K562 (cell line): Measurements from ENCODE around the gene ERBB3. TPM values are rescaled to one million over a fixed set of nuclear protein-coding genes. Genes with fewer than 3 reads are reported as not detected.
A peak's percentile ranks its signal among the peaks of the same experiment; 100 is the strongest.

Source experiments
- FOXM1 ChIP-seq, 2 experiments: fragments of 450-650 bp in 1 of 2; sonication (generic) in 1 of 2; formaldehyde crosslinking in 1 of 2; IDR thresholded peaks; 2 replicates each; pipeline versions ENCODE4 v1.6.1 to v1.9.0; 2017 to 2022; ENCODE audit warnings: low read depth in 2 of 2, mild to moderate bottlenecking in 2 of 2, missing genetic modification reagents in 1 of 2, moderate library complexity in 1 of 2
- GTF2E2 ChIP-seq: fragments of 200-800 bp; sonication (Bioruptor generic); IDR thresholded peaks from 2 replicates; pipeline ENCODE4 v1.6.1; 2016; ENCODE audit warnings: missing genetic modification characterization, missing compliant biosample characterization
- HDAC8 ChIP-seq: fragments of 450-650 bp; IDR thresholded peaks from 2 replicates; pipeline ENCODE4 v1.6.1; 2016; ENCODE audit warnings: mild to moderate bottlenecking, missing genetic modification characterization, moderate library complexity, missing compliant biosample characterization
- KLF1 ChIP-seq: fragments of 450-650 bp; IDR thresholded peaks from 2 replicates; pipeline ENCODE4 v1.6.1; 2016; ENCODE audit warnings: missing genetic modification characterization, missing compliant biosample characterization
- MEIS2 ChIP-seq: fragments of 450-650 bp; IDR thresholded peaks from 2 replicates; pipeline ENCODE4 v1.6.1; 2014; ENCODE audit warnings: mild to moderate bottlenecking; ENCODE audit not compliant: partially characterized antibody
- RBBP5 ChIP-seq: fragments of 200-600 bp; sonication (generic); IDR thresholded peaks from 2 replicates; pipeline ENCODE4 v1.6.1; 2012; ENCODE audit warnings: borderline replicate concordance, mild to moderate bottlenecking, low read length, control low read depth, inconsistent platforms; ENCODE audit not compliant: insufficient read depth, poor library complexity, severe bottlenecking
- RHOXF2B ChIP-seq: fragments of 250-450 bp; sonication (Bioruptor Pico); conservative IDR thresholded peaks from 2 replicates; pipeline ENCODE4 v1.5.1; 2021
- SOX6 ChIP-seq: fragments of 450-650 bp; IDR thresholded peaks from 2 replicates; pipeline ENCODE4 v1.6.1; 2014; ENCODE audit warnings: mild to moderate bottlenecking
- SP1 ChIP-seq: sonication (generic); formaldehyde crosslinking; IDR thresholded peaks from 2 replicates; pipeline ENCODE4 v1.8.1; 2022; ENCODE audit warnings: mild to moderate bottlenecking, missing genetic modification reagents
- ZNF143 ChIP-seq: sonication (generic); formaldehyde crosslinking; IDR thresholded peaks from 2 replicates; pipeline ENCODE4 v1.9.0; 2022; ENCODE audit warnings: mild to moderate bottlenecking, missing genetic modification reagents
- ZNF282 ChIP-seq: sonication (generic); formaldehyde crosslinking; IDR thresholded peaks from 2 replicates; pipeline ENCODE4 v1.8.1; 2023; ENCODE audit warnings: missing genetic modification reagents
- ZNF77 ChIP-seq: fragments of 250-450 bp; sonication (Bioruptor Pico); IDR thresholded peaks from 2 replicates; pipeline ENCODE4 v1.5.0; 2020
- polyA plus RNA-seq, 8 experiments: library from polyadenylated mRNA; depleted of rRNA in 4 of 8; stranded (reverse) in 5 of 8; unstranded in 3 of 8; fragments of >200 nt; fragmentation: Nextera tagmentation in 2 of 8; fragmentation: Illumina TruSeq in 1 of 8; extraction: Ambion mirVana in 2 of 8; extraction: Trizol in 1 of 8; gene quantifications; 2 replicates each; pipeline versions ENCODE4 v1.2.1 to v1.2.3, GENCODE V29; 2011 to 2014; ENCODE audit warnings: inconsistent platforms in 1 of 8, missing spikeins in 1 of 8
- total RNA-seq, 7 experiments: library from RNA; depleted of rRNA in 6 of 7; stranded (reverse); fragments of >200 nt in 6 of 7; fragmentation: Illumina TruSeq in 2 of 7; extraction: Trizol in 2 of 7; gene quantifications; 2 replicates each; pipeline versions ENCODE4 v1.2.1 to v1.2.3, GENCODE V29; 2011 to 2021; ENCODE audit warnings: low replicate concordance in 1 of 7
- TF ChIP-seq, protein P1 (sequence below): fragments of 250-450 bp; sonication (Bioruptor Pico); IDR thresholded peaks from 2 replicates; pipeline ENCODE4 v1.4.0; 2020; ENCODE audit warnings: mild to moderate bottlenecking, moderate library complexity, borderline replicate concordance
- TF ChIP-seq, protein P2 (sequence below): fragments of 450-650 bp; IDR thresholded peaks from 2 replicates; pipeline ENCODE4 v1.6.1; 2017; ENCODE audit warnings: antibody characterized with exemption, mild to moderate bottlenecking
- TF ChIP-seq, protein P3 (sequence below): sonication (generic); formaldehyde crosslinking; IDR thresholded peaks from 2 replicates; pipeline ENCODE4 v1.8.1; 2023; ENCODE audit warnings: mild to moderate bottlenecking, missing genetic modification reagents

The ERBB3 gene
- total and polyA plus RNA-seq, 9 of the 15 experiments (the other 6 are each of a cell fraction or from before 2014, with no cell fraction given): 1.5 to 5.4 (median 3.8) TPM

DNA sequence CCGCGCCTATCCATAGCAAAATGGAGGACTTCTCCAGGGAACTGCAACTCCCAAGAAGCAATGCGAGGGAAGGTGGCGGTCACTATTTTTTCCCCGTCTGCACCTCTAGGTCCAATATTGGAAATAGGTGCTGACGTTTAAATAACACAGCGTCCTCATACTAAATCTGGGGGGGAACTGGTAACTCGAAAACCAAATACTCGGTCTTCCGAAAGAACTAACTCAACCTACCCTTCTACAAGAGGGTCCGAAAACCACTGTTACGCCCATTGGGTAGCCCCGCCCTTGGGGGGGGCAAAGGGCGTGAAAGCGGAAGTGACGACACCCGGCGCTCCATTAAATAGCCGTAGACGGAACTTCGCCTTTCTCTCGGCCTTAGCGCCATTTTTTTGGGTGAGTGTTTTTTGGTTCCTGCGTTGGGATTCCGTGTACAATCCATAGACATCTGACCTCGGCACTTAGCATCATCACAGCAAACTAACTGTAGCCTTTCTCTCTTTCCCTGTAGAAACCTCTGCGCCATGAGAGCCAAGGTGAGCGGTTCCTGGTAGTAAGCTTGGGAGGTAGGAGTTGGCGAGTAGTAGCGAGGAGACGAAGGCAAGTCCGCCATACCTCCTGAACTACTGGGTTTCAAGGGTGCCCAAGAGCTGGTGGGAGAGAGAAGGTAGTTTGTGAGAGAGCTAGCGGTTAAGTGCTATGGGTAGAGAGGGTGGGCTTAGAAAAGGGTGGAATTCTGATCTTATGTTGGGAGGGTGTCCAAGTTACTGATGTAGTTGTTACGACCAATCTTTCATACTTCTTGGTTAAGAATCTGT, 36.5 kb downstream of the ERBB3 start, which contains the start of gene RPL41 (continued):
- TF ChIP-seq, protein P1, sequence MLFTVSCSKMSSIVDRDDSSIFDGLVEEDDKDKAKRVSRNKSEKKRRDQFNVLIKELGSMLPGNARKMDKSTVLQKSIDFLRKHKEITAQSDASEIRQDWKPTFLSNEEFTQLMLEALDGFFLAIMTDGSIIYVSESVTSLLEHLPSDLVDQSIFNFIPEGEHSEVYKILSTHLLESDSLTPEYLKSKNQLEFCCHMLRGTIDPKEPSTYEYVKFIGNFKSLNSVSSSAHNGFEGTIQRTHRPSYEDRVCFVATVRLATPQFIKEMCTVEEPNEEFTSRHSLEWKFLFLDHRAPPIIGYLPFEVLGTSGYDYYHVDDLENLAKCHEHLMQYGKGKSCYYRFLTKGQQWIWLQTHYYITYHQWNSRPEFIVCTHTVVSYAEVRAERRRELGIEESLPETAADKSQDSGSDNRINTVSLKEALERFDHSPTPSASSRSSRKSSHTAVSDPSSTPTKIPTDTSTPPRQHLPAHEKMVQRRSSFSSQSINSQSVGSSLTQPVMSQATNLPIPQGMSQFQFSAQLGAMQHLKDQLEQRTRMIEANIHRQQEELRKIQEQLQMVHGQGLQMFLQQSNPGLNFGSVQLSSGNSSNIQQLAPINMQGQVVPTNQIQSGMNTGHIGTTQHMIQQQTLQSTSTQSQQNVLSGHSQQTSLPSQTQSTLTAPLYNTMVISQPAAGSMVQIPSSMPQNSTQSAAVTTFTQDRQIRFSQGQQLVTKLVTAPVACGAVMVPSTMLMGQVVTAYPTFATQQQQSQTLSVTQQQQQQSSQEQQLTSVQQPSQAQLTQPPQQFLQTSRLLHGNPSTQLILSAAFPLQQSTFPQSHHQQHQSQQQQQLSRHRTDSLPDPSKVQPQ (CRISPR knock-in tag): no peak
- TF ChIP-seq ZNF143 (CRISPR knock-in tag): peak; percentile 90
- TF ChIP-seq ZNF282: peak; percentile 36; the same call in 1 of the 2 replicates
- TF ChIP-seq GTF2E2 (tag): peak; percentile 98
- peak; percentile 10 for TF ChIP-seq MEIS2
- peak; percentile 34; the same call in 1 of the 2 replicates for TF ChIP-seq FOXM1 (IDR thresholded peaks at IDR 0.05; ENCODE audit: low read depth)
- TF ChIP-seq FOXM1 (CRISPR knock-in tag; IDR thresholded peaks at IDR 0.05; ENCODE audit: low read depth): no peak
- peak; percentile 98 for TF ChIP-seq RBBP5
- TF ChIP-seq SOX6: peak; percentile 63
- peak; percentile 94 for TF ChIP-seq SP1
- TF ChIP-seq RHOXF2B: 0 out of 2 replicates have a peak, but pooled peaks have one; percentile 10
- TF ChIP-seq HDAC8: peak; percentile 60; the same call in 1 of the 2 replicates
- TF ChIP-seq ZNF77 (CRISPR knock-in tag): no peak
- TF ChIP-seq, protein P2, sequence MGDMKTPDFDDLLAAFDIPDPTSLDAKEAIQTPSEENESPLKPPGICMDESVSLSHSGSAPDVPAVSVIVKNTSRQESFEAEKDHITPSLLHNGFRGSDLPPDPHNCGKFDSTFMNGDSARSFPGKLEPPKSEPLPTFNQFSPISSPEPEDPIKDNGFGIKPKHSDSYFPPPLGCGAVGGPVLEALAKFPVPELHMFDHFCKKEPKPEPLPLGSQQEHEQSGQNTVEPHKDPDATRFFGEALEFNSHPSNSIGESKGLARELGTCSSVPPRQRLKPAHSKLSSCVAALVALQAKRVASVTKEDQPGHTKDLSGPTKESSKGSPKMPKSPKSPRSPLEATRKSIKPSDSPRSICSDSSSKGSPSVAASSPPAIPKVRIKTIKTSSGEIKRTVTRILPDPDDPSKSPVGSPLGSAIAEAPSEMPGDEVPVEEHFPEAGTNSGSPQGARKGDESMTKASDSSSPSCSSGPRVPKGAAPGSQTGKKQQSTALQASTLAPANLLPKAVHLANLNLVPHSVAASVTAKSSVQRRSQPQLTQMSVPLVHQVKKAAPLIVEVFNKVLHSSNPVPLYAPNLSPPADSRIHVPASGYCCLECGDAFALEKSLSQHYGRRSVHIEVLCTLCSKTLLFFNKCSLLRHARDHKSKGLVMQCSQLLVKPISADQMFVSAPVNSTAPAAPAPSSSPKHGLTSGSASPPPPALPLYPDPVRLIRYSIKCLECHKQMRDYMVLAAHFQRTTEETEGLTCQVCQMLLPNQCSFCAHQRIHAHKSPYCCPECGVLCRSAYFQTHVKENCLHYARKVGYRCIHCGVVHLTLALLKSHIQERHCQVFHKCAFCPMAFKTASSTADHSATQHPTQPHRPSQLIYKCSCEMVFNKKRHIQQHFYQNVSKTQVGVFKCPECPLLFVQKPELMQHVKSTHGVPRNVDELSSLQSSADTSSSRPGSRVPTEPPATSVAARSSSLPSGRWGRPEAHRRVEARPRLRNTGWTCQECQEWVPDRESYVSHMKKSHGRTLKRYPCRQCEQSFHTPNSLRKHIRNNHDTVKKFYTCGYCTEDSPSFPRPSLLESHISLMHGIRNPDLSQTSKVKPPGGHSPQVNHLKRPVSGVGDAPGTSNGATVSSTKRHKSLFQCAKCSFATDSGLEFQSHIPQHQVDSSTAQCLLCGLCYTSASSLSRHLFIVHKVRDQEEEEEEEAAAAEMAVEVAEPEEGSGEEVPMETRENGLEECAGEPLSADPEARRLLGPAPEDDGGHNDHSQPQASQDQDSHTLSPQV: peak; percentile 62; the same call in 1 of the 2 replicates
- TF ChIP-seq KLF1 (tag): peak; percentile 87
- TF ChIP-seq, protein P3, sequence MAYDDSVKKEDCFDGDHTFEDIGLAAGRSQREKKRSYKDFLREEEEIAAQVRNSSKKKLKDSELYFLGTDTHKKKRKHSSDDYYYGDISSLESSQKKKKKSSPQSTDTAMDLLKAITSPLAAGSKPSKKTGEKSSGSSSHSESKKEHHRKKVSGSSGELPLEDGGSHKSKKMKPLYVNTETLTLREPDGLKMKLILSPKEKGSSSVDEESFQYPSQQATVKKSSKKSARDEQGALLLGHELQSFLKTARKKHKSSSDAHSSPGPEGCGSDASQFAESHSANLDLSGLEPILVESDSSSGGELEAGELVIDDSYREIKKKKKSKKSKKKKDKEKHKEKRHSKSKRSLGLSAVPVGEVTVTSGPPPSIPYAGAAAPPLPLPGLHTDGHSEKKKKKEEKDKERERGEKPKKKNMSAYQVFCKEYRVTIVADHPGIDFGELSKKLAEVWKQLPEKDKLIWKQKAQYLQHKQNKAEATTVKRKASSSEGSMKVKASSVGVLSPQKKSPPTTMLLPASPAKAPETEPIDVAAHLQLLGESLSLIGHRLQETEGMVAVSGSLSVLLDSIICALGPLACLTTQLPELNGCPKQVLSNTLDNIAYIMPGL (CRISPR knock-in tag): peak; percentile 69; the same call in 1 of the 2 replicates
